NOMO-1 (cell line): ENCODE results near the gene DCAF17.
"Not testable (repeated sequence)": the region's sequence is repeated elsewhere in the genome, so short reads cannot be mapped to it uniquely, and the experiment has no call there.

ENCODE experiments used
- DNase-seq, 2 experiments: peaks; one replicate each; lab custom pipeline; 2025; ENCODE audit not compliant: unreplicated experiment in 2 of 2; lab: John Stamatoyannopoulos, UW

DCAF17 gene

DNA sequence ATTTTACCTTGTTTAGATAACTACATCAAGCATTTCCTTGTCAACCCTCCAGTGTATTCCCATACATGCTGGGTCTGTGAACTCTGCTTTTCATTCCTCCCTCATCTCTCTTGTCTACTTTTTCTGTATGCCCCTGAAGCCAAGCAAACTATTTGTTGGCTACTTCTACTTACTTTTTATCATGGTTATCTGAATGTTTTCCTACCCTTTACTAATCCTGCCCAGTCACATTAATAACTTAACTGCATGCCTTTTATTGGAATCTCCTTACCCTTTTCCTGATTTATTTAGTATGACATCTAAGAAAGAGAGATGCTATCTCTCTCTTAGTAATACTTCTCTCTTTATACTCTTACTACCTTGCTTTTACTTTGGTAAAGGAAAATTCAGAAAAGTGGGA lies 17.0 kb downstream of the DCAF17 start:
- no peak for DNase-seq

DNA sequence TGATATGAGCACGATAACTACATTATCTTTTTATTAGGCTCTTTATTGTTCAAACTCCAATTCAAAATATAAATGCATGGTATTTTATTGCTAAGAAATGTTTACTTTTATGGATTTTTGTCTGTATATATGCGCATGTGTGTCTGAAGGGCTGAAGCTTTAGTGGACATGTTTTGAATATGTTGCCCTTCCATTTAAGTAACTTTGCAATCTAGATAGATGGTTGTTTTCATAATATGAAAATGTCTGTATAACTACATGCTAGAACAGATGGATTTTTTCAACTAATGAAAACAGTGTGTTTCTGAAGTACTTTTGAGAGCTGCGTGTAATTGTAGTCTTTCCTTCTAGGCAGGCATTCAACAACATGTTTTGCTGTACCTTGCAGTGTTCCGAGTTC lies 18.7 kb downstream of the DCAF17 start:
- DNase-seq: no peak

DNA sequence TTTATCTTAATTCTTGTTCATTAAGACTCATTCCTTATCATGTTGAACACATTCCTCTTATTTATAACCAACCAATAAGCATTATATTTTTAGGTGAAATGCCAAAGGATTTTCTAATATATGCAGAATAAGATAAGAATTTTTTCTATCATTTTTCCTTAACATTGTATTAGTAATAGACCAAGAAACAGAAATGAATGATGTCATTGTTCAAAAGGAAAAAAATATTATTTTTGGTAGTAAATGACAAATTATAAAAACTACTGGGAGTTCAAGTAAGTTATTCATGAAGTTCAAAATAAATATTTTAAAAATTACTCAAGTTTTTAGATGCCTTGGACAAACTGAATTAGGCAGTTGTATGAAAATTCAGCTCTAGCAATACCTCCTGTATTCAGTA lies 25.5 kb downstream of the DCAF17 start:
- DNase-seq: no peak

DNA sequence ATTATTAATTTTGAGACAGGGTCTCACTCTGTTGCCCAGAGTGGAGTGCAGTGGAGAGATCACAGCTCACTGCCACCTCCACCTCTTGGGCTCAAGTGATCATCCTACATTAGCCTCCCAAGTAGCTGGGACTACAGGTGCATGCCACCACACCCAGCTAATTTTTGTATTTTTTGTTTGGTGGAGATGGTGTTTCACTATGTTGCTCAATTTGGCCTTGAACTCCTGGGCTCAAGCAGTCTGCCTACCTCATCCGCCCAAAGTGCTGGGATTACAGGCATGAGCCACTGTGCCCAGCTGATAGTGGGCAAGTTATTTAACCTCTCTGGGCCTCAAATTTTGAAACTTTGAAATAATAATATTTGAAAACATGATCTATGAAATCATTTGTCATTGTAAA lies 26.5 kb downstream of the DCAF17 start:
- no peak for DNase-seq

DNA sequence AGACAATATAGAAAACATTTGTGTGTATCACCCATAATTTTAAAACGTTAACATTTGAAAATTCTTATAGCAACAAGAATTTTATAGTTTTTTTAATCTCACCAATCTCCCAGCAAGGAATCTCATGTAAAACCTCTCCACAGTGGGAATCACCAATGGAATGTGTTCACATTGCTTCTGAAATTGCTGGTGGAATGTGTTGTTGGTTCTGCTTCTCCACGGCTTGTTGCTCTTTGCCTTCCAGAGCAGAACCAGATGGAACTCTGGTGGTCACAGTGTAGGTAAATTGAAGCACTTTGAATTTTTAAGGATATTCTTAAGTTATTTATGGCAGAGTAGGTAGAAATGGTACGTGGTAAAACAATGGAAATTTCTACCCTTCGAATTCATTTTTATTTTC lies 35.1 kb downstream of the DCAF17 start:
- no peak for DNase-seq

DNA sequence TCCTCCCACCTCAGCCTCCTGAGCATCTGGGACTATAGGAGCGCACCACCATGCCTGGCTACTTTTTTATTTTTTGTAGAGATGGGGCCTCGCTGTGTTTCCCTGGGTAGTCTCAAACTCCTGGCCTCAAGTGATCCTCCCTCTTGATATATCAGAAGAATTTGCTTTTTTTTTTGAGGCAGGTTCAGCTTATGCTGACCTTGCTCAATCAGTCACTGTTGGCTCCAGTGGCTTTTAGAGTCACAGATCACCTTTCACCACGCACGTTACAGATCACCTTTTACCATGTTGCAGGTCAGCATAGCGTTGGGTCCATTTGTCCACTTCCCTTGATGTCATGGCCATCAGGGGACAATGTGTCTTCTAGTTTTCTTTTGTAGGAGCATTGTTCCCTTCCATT lies 36.1 kb downstream of the DCAF17 start:
- DNase-seq: no peak

DNA sequence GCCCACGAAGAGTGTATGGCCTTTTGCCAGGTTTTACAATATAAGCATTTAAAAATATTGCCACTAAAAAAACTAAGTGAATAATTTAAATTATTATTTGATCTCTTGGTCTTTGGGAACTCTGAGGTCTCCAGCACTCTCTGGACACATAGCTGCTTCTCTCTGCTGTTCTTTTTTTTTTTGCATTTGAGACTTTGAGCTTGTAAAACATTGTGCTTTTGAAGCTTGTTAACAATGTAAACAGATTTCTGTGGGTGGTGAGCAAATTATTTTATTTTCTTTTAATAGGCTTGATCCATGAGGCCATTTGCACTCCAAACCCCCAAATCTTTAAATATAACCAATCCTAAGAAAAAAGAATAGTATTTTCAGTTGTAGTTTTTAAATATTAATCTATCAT lies 42.0 kb downstream of the DCAF17 start:
- no peak for DNase-seq

DNA sequence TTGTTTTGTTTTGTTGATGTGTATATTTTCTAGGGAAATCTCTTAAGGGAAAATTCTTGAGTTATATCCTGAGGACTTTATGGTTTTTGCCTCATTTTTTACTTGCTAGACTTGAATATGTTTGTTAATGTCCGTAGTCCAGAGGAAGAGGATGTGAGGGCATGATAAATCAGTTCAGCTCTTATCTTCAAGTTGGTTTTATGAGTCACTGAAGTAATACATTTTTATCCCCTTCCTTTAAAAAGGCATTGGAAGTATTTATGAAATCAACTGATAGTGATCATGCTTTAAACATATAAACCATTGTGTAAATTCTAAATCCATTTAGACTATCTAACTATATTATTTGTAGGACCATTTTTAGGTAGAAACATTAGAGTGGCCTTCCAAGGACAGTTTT lies 44.3 kb downstream of the DCAF17 start:
- no peak for DNase-seq

DNA sequence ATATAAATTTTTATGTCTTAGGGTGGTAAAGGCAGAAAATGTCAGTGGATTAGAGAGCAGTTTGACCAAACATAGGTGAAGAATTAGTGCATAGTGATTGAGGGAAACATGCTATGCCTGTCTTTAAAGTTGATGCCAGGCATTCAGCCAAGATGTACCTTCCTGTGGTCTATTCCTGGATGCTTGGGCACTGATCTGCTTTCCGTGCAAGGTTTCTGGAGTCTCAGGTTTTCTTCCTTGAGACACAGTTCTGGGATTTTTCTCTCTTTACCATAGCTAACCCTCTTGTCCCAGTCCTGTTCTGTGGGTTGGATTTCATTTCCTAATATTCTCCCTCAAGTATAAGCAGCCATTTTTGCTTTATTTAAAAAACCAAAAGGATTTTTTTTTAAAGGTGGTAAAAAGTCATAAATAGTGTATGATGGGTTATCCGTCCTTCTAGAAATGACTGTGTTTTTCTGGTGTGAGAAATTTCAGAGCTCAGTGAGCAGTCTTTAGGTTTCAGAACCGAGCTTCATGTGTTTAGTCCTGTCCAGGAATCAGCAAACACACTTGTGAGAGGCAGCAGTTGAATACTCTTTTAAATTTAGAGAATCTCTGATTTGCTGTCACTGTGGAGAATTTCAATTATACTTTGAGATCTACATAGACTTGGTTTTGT lies 45.3 kb downstream of the DCAF17 start:
- DNase-seq: no peak

DNA sequence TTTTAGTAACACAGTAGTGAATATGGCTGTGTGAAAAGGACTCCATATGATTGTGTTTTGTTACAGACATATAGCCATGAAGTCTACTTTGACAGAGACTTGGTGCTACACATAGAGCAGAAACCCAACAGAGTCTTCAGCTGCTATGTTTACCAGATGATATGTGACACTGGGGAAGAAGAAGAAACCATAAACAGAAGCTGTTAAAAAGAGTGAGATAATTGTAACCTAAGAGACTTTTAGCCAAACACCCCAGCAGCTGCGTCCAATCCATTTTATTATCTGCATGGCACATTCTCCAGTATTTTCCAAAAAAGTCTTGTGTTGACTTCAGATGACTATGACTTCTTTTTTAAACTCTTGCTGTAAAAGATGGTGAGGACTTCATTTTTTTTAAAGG lies 46.9 kb downstream of the DCAF17 start:
- no peak for DNase-seq

DNA sequence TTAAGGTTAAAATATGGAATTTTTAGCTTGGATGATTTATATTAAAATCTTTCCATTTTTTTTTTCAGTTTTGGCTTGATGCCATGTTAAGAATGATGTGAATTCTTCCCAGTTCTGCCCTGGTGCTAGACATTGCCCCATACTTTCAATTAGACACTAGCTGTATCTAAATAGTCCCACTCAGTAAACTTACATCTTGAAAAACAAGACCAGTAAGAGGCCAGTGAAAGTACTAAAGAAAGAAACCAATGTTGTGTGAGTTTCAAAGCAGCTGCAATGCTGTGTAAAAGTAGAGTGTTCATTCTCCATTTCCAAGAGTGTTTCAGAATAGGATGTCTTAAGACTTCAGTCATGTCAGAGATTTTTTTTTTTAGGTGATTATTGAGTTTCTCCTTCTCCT lies 48.3 kb downstream of the DCAF17 start:
- no peak for DNase-seq

DNA sequence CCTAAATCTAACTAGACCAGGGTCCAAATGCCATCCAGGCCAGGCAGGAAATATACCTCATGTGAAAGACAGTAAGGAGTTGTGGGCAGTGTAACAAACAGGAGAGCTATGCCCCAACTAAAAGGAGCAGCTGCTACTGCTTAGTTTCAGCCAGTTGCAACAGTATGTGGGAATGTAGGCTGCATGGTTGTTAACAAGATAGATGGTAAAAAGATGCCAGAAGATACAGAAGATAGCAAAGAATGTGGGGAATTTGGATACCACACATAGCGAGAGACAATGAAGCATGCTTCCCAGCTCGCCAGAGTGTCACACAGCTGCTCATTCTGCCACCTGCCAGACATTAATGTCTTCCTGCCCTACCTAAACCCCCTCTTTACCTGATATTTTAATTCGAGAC lies 48.9 kb downstream of the DCAF17 start:
- DNase-seq: no peak

DNA sequence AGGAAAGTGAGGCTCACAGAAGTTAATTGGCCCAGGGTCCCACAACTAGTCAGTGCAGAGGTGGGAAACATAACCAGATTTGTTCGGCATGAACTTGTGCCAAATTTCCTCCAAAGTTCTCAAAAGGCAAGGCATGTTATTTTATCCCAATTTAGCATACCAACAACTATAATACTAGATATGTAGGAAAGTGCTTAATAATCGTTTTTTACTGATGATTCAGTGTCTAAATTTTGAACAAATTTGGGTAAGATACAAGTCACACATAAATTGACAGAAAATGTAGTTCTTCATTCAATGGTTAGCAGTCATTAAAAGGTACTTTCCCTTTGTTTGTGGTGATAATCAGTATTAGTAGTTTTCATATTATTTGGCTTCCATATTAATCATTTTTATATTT lies 49.8 kb downstream of the DCAF17 start:
- no peak for DNase-seq

DNA sequence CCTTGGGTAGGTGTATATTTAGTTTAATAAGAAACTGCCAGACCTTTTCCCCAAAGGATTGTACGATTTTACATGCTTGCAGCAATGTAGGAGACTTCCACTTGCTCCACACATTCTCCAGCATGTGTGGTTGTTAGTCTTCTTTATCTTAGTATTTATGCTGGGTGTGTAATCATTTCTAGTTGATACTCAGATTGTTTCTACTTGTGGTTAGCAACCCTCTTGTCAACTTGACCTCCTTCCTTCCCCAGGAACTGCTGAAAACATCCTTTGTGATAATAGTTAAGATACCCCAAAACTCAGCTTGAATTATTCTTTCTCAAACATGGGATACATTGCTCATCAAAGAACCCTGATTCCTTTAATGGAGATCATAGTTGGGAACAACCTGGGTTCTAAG lies 51.1 kb downstream of the DCAF17 start:
- DNase-seq: no peak

DNA sequence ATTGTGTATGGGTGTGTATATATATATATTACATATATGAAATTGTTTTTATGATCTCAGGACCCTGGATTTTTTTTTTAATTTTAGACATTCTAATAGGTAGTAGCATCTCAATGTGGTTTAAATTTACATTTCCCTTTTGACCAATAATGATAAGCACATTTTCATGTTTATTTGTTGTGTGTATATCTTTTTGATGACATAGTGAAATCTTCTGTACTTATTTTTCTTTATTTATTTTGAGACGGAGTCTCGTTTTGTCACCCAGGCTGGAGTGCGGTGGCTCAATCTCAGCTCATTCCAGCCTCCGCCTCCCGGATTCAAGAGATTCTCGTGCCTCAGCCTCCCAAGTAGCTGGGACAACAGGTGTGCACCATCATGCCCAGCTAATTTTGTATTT lies 53.2 kb downstream of the DCAF17 start:
- DNase-seq: no peak

DNA sequence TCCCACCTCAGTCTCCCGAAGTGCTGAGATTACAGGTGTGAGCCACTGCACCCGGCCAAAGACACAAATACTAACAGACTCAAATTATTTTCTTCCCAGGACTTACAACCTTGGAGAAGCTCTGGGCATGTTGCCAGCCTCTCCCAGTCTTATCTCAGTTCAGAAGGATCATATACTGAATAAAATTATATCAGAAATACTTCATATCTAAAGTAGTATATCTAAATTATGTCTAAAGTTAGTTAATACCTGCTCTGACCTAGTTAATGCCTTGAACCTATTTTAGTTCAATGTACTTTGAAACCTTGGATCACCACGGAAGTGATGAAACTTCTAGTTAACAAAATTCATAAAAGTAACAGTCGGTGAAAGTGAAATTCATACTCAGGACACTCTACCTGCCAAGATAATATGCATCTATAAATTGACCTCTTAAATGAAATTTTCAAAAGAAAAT lies 53.8 kb downstream of the DCAF17 start:
- no peak for DNase-seq

DNA sequence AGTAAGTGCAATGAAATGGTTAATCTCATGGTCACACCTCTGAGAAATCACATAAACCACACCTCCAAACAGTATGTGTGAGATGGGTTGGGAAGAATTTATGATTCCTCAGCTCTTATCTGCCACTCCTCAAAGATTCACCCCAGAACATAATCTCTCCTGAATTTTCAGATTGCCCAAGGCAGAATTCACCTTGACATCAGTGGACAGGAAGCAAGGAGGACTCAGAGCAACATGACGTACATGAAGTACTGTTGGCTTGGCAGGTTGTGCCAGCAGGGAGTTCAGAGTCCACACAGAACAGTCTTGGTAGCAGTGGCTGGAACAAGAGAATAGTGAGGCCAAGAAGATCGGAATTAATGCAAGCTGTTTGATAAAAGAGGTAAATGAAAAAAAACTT lies 56.6 kb downstream of the DCAF17 start:
- DNase-seq: no peak

DNA sequence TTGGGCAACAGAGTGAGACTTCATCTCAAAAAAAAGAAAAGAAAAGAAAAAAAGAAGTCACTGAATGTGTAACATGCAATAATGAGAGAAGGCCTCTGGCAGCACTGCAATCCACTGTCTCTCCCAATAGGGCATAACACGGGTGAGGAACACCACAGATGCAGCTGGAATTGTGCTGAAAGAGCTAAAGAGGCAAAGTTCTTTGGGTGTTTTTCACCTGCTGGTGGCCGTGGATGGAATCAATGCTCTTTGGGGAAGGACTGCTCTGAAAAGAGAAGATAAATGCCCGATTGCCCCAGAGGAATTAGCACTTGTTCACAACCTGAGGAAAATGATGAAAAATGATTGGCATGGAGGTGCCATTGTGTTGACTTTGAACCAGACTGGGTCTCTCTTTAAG lies 57.3 kb downstream of the DCAF17 start:
- no peak for DNase-seq

DNA sequence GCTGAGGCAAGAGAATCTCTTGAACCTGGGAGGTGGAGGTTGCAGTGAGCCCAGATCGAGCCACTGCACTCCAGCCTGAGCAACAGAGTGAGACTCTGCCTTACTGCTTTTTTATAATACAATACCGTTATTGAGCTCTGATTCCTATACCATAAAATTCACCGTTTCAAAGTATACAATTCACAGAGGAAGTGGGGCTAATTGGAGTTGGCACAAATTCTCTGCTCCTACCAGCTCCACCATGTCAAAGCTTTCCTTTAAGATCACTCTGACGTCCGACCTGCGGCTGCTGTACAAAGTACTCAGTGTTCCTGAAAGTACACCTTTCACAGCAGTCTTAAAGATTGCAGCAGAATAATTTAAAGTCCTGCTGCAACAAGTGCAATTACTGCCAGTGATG lies 58.6 kb downstream of the DCAF17 start:
- no peak for DNase-seq

DNA sequence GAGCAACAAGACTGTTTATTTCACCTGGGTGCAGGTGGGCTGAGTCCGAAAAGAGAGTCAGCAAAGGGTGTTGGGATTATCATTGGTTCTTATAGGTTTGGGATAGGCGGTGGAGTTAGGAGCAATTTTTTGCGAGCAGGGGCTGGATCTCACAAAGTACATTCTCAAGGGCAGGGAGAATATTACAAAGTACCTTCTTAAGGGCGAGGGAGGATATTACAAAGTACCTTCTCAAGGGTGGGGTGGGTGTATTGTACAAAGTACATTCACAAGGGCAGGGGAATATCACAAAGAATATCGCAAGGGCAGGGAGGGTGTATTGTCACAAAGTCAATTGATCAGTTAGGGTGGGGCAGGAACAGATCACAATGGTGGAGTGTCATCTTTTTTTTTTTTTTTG lies 63.6 kb downstream of the DCAF17 start:
- DNase-seq: not testable (repeated sequence)

DNA sequence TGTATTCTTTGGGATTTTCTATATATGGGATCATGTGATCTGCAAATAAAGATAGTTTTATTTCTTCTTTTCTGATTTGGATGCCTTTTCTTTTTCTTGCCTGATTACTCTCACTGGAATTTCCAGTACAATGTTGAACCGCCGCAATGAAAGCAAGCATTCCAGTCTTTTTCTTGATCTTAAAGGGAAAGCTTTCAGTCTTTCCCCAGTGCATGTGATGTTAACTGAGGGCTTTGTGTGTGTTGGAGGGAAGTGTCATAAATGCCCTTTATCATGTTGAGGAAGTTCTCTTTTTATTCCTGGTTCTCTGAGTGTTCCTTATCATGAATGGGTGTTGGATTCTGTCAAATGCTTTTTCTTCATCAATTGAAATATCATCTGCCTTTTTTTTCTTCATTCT lies 71.3 kb downstream of the DCAF17 start:
- DNase-seq: no peak

DNA sequence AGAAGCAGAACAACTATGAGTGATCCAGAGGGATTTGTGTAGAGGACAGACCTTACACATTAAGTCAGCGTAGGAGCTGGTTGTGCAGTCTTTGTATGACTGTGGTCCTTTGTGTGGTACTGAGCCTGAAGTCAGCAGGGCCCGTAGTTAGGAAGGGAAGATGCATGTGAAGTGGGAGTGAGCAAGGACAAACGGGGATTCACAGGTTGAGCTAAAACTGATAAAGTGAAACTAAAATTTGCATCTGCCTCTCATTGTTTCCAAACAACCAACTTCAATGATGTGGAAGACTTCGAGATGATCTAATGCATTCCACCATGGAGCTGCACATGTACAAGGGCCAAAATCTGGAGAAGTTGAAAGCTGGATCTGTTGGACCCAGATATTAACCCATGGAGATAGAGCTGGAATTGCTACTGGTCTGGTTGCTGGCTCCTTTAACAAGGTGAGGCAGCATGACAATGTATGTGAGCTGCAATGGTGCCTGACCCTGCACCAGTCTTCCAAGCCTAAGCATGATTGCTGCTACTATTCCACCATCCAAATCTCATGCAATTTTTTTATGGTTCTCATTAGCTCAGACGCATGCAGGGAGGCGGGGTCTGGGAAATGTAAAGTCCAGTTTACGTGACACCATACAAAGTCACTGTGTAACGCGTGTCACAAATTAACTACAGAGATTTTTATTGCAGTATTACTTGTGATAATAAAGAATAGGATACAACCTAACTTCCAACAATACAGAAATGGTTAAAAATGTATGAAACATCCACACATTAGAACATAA lies 76.1 kb downstream of the DCAF17 start:
- DNase-seq: no peak

DNA sequence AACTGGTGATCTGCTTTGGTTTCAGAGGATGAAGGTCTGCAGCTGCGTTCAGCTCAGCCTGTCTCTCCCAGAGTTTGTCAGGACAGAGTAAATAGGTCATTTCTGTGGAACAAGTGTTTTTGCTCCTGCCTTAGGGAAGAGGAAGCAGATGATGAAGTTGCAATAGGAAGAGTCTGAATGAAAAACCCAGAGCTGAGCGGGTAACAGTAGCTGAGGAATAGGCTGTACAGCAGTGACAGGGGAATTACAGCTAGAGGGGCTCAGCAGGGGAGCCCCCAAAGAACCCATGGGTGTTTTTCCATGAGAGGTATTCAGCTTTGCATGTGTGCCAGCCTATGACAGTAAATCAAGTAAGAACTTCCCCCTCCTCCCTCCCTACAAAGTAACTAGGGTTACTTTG lies 78.0 kb downstream of the DCAF17 start:
- DNase-seq: peak in 1 of 2 experiments; percentile 10
